HL-60 (cell line): ENCODE results near the gene MAN2A1.

Source experiments
- GABPA ChIP-seq: IDR thresholded peaks from 2 replicates; pipeline ENCODE4 v1.6.1; 2012; ENCODE audit warnings: low read depth
- POLR2AphosphoS5 ChIP-seq: IDR thresholded peaks from 2 replicates; pipeline ENCODE4 v1.6.1; 2012; ENCODE audit warnings: low read depth
- TF ChIP-seq, protein P1 (sequence below): IDR thresholded peaks from one replicate; pipeline ENCODE4 v1.5.1; 2011; ENCODE audit warnings: low read length, control low read depth, inconsistent platforms; ENCODE audit not compliant: insufficient read depth
- TF ChIP-seq, protein P2 (sequence below): IDR thresholded peaks from 2 replicates; pipeline ENCODE4 v1.6.1; 2012; ENCODE audit warnings: low read depth; ENCODE audit not compliant: insufficient replicate concordance

DNA sequence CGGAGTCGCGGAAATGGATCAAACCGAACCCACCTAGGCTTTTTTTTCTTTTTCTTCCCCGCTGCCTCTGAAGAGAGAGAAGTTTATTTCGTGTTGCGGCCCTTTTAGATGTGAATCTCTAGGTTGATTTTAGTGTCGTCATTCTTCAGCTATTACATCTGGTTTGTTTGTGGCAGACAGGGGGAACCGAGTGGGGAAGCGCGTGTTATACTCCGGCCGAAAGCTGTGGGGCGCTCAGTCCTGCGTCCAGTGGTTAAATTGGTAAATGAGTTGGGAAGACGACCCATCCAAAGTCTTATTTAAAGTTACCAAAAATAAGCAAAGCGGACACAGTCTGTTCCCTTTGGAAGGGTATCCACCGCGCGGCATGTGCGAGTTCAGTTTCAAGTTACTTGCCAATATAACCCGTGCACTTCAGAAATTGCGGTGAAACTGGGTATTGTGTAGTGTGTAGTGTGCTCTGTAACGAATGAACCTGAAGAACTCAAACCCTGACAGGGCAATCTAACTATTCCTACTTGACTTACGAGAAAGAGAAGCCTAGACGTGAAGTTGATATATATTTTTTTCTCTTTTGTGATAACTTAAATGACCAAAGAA is 1.3 kb downstream of the MAN2A1 start:
- TF ChIP-seq, protein P1, sequence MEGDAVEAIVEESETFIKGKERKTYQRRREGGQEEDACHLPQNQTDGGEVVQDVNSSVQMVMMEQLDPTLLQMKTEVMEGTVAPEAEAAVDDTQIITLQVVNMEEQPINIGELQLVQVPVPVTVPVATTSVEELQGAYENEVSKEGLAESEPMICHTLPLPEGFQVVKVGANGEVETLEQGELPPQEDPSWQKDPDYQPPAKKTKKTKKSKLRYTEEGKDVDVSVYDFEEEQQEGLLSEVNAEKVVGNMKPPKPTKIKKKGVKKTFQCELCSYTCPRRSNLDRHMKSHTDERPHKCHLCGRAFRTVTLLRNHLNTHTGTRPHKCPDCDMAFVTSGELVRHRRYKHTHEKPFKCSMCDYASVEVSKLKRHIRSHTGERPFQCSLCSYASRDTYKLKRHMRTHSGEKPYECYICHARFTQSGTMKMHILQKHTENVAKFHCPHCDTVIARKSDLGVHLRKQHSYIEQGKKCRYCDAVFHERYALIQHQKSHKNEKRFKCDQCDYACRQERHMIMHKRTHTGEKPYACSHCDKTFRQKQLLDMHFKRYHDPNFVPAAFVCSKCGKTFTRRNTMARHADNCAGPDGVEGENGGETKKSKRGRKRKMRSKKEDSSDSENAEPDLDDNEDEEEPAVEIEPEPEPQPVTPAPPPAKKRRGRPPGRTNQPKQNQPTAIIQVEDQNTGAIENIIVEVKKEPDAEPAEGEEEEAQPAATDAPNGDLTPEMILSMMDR: peak; percentile 10
- TF ChIP-seq POLR2AphosphoS5 (no peak), GABPA (no peak)
- TF ChIP-seq, protein P2, sequence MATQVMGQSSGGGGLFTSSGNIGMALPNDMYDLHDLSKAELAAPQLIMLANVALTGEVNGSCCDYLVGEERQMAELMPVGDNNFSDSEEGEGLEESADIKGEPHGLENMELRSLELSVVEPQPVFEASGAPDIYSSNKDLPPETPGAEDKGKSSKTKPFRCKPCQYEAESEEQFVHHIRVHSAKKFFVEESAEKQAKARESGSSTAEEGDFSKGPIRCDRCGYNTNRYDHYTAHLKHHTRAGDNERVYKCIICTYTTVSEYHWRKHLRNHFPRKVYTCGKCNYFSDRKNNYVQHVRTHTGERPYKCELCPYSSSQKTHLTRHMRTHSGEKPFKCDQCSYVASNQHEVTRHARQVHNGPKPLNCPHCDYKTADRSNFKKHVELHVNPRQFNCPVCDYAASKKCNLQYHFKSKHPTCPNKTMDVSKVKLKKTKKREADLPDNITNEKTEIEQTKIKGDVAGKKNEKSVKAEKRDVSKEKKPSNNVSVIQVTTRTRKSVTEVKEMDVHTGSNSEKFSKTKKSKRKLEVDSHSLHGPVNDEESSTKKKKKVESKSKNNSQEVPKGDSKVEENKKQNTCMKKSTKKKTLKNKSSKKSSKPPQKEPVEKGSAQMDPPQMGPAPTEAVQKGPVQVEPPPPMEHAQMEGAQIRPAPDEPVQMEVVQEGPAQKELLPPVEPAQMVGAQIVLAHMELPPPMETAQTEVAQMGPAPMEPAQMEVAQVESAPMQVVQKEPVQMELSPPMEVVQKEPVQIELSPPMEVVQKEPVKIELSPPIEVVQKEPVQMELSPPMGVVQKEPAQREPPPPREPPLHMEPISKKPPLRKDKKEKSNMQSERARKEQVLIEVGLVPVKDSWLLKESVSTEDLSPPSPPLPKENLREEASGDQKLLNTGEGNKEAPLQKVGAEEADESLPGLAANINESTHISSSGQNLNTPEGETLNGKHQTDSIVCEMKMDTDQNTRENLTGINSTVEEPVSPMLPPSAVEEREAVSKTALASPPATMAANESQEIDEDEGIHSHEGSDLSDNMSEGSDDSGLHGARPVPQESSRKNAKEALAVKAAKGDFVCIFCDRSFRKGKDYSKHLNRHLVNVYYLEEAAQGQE: no peak
